ENCODE measurements around the gene NAV3. TPM values are rescaled to one million over a fixed set of nuclear protein-coding genes. Genes with fewer than 3 reads are reported as not detected.

Gene NAV3
- total RNA-seq, 1 experiment from 2014 or later: 3.0 TPM

- H2BK20ac ChIP-seq (ENCODE audit: low read depth, low read length, poor library complexity, severe bottlenecking): no peak overlapping the region
- H3K9me3 Mint-ChIP-seq: no peaks in the 10 kb centered on the region
- H3K4me2 ChIP-seq (ENCODE audit: insufficient read depth, insufficient read length, low read length): no peak overlapping the region
- no peaks in the 10 kb centered on the region; the same call in 1 of the 2 replicates for H3K4me1 ChIP-seq (ENCODE audit: insufficient read depth, low read length)
- no peak overlapping the region for H4K5ac ChIP-seq (ENCODE audit: insufficient read length, low read depth, low read length)
- H4K8ac ChIP-seq (replicated peaks; ENCODE audit: insufficient read length, low read depth, low read length): no peak overlapping the region
- no peaks in the 10 kb centered on the region for H3K79me1 ChIP-seq (ENCODE audit: insufficient read depth, low read depth, low read length, poor library complexity, severe bottlenecking)
- no peak overlapping the region for H3K4ac ChIP-seq (ENCODE audit: low read depth, low read length)
- no CpG with 5 or more reads among the region's 1 CpG for WGBS (ENCODE audit: extremely low coverage, insufficient read length, low lambda C conversion rate)
- no peak overlapping the region for H3K27ac Mint-ChIP-seq
- no peak overlapping the region for H3K23ac ChIP-seq (ENCODE audit: insufficient read length, low read depth, low read length)
- H2AK5ac ChIP-seq (ENCODE audit: insufficient read length, low read length): no peak overlapping the region
- H3K9ac ChIP-seq (ENCODE audit: extremely low read depth, insufficient read length, low read length): no peak overlapping the region
- no peak overlapping the region for H2BK12ac ChIP-seq (ENCODE audit: insufficient read length, low read depth, low read length)
- no peak overlapping the region for H3K56ac ChIP-seq (ENCODE audit: insufficient read length, low read depth, low read length)
- H3K27ac ChIP-seq (ENCODE audit: insufficient read length, low read depth, low read length): no peak overlapping the region
- no peak for DNase-seq
- TF ChIP-seq, protein P1, sequence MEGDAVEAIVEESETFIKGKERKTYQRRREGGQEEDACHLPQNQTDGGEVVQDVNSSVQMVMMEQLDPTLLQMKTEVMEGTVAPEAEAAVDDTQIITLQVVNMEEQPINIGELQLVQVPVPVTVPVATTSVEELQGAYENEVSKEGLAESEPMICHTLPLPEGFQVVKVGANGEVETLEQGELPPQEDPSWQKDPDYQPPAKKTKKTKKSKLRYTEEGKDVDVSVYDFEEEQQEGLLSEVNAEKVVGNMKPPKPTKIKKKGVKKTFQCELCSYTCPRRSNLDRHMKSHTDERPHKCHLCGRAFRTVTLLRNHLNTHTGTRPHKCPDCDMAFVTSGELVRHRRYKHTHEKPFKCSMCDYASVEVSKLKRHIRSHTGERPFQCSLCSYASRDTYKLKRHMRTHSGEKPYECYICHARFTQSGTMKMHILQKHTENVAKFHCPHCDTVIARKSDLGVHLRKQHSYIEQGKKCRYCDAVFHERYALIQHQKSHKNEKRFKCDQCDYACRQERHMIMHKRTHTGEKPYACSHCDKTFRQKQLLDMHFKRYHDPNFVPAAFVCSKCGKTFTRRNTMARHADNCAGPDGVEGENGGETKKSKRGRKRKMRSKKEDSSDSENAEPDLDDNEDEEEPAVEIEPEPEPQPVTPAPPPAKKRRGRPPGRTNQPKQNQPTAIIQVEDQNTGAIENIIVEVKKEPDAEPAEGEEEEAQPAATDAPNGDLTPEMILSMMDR (conservative IDR thresholded peaks at IDR 0.05): no peak
- H2AFZ ChIP-seq (ENCODE audit: low read length): no peak overlapping the region
- no peaks in the 10 kb centered on the region for H3K27me3 ChIP-seq (ENCODE audit: insufficient read depth, low read length)
- no peaks in the 10 kb centered on the region for H3K36me3 Mint-ChIP-seq (ENCODE audit: insufficient read depth in 1 of 3, low read depth in 3 of 3)
- H3T11ph ChIP-seq (ENCODE audit: low read length): no peak overlapping the region
- no peak overlapping the region for H3K14ac ChIP-seq (ENCODE audit: insufficient read depth, low read length)
- no peak overlapping the region for H4K91ac ChIP-seq (ENCODE audit: insufficient read length, low read depth, low read length)
- no peak overlapping the region for H3K4me3 Mint-ChIP-seq
- no peaks in the 10 kb centered on the region for H3K23me2 ChIP-seq (ENCODE audit: insufficient read length, low read depth, low read length, poor library complexity, severe bottlenecking)
- H3K18ac ChIP-seq (ENCODE audit: insufficient read length, low read depth, low read length): no peak overlapping the region
- H3K79me2 ChIP-seq (ENCODE audit: insufficient read depth, low read length): no peaks in the 10 kb centered on the region
- H3K27me3 Mint-ChIP-seq (ENCODE audit: low read depth): no peaks in the 10 kb centered on the region
- H4K20me1 ChIP-seq (ENCODE audit: control insufficient read depth, insufficient read depth, insufficient read length): no peaks in the 10 kb centered on the region
- H2BK15ac ChIP-seq (ENCODE audit: low read depth, low read length): no peak overlapping the region
- 0 out of 4 replicates have a peak, but pooled peaks cover 0 to under 1% of the 10 kb centered on the region in 2 experiments for H3K4me1 Mint-ChIP-seq
- no peak overlapping the region for H2BK5ac ChIP-seq (ENCODE audit: insufficient read length, low read length)
- no peaks in the 10 kb centered on the region for H3K9me3 ChIP-seq (ENCODE audit: control insufficient read depth, low read depth, low read length)
- no peak overlapping the region for H2BK120ac ChIP-seq (ENCODE audit: low read depth, low read length, poor library complexity, severe bottlenecking)
Observed at GRCh38 chr12:77973579-77973978, 142.9 kb downstream of the NAV3 start.
